NCI-H774 (cell line): Measurements from ENCODE around the gene CREBRF.
"Not testable (repeated sequence)": the region's sequence is repeated elsewhere in the genome, so short reads cannot be mapped to it uniquely, and the experiment has no call there.

ENCODE experiments used
- DNase-seq: peaks from one replicate; lab custom pipeline; 2025; lab: John Stamatoyannopoulos, UW

The CREBRF gene

DNA sequence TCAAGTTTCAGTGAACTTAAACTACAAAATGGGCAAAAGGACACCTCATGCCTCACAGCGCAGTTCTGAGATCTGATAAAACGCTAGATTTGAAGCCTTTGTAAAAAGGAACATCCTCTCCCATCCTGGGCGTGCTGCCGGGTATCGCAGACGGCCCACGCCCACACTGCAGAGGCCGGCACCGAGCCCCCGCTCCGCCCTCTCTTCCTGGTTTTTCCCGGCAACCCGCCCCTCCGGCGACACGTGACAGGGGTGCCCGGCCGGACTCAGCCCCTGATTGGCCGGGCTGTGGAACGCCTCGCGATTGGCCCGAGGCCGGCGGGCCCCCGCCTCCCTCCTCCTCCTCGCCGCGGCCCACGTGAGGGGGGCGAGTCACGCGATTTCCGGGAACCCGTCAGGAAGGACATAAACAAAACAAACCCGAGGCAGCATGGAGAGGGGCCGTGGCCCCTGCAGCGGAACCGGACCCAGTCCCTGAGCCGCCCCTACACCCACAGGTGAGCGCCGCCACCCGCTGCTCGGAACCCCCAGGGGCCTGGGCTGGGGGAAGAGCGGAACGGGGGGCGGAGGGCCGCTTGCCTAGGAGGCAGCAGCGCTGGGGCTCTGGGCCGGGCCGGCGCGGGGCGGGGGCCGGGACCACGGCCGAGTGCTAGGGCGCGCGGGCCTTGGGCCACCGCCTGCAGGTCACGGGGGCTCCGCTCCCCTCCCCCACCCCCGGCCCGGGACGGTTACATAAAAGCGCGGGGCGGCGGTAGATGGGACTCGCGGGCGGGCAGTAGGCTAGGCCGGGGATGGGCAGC, at the start of gene CREBRF:
TSS of gene CREBRF (plus strand) at position 370 of the 800 bp plus-strand sequence. CDS start 24,424 bp downstream, outside the sequence.
- peak; percentile 93 for DNase-seq

- no peak for DNase-seq
Observed at GRCh38 chr5:173010021-173010420, 46.1 kb upstream of the CREBRF start.

DNA sequence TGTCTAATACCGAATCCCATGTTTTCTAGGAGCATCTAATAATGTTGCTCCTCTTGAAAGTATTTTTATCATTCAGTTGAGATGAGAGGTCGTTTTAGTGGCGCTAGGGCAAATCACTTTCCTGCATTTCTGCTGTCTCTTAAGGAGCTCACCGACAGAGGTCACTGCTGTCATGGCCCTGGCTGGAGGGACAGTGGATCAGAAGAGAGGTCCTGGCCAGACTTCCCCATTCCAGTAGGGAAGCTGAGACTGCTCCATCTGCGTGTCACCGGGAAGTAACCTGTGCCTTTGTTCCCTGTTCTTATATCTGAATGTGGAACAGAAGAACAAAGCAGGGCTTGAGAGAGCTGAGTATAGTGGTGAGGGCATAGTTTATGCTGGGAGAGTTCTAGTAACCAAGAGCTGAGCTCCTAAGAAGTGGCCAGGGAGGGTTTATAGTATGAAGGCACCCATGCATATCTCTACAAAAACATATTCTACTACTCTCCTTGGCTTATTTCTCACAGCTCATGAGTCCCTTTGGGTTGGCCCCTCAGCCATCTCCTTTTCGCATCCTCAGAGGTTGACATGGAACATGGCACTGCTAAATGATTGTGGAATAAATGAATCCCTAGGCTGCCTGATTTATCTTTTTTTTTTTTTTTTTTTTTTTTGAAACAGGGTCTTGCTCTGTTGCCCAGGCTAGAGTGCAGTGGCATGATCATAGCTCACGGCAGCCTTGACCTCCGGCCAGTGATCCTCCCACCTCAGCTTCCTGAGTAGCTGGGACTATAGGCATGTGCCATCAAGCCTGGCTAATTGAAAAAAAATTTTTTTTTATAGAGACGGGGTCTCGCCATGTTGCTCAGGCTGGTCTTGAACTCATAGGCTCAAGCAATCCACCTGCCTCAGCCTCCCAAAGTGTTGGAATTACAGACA, 45.3 kb upstream of the CREBRF start:
- DNase-seq: no peak

- DNase-seq: no peak
Observed at GRCh38 chr5:173011566-173011965, 44.6 kb upstream of the CREBRF start.

DNA sequence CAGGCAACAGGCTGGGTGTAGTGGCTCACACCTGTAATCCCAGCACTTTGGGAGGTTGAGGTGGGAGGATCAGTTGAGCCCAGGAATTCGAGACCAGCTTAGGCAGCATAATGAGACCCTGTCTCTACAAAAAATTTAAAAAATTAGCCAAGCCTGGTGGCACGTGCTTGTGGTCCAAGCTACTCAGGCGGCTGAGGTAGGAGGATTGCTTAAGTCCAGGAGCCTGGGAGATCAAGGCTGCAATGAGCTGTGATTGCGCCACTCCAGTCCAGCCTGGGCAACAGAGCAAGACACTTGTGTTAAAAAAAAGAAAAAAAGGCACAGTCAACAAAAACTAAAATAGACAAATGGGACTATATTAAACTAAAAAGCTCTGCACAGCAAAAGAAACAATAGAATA, 43.3 kb upstream of the CREBRF start:
- DNase-seq: no peak

DNA sequence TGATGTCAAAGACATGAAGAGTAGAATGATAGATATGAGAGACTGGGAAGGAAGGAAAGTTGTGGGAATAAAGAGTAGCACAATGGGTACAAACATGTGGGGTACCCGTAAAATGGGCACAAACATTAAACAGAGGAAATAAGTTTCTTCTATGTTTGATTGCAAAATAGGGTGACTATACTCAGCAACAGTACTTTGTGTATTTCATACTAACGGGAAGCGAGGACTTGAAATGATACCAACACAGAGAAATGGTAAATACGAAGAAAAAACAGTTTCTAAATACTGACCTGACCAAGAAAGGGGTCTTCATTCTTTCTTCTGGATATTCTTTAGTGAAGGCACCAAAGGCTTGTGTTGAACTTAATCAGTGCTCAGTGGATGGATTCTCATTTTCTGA, 41.5 kb upstream of the CREBRF start:
- no peak for DNase-seq

DNA sequence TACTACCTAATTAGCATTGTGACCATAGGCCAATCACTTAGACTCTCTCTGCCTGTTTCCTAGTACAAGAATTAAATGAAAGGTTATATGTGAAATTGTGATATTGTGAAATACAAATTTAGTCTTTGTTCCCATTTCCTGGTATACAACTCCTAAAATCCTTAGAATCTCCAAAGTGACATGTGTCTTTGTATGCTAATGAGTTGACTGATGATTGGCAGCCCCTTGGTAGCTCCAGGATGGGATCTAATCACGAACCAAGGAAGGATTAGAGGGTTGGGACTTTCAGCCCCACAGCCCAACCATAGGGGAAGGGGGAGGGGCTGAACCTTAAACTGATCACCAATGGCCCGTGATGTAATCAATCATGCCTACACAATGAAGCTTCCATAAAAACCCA, 41.0 kb upstream of the CREBRF start:
- no peak for DNase-seq

- DNase-seq: no peak
Observed at GRCh38 chr5:173015598-173016455, 40.3 kb upstream of the CREBRF start.

GRCh38 chr5:173016598-173017046, 39.5 kb upstream of the CREBRF start:
- no peak for DNase-seq

- DNase-seq: not testable (repeated sequence)
Observed at GRCh38 chr5:173017087-173017486, 39.1 kb upstream of the CREBRF start.

DNA sequence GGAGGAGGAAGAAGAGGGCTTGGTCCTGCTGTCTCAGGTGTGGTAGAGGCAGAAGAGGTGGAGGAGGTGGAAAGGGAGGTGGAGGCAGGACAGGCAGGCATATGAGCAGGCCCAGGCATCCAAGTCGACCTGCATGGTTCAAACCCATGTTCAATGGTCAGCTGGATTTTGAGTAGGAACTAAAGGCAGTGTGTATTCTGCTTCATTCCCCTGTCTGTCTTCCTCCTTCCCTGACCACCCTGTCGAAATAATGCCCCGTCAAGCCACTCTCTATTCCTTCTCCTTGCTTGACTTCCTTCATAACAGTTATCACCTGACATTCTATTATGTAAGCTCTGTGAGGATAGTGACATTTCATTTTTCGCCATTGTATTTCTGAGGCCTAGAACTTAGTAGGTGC, 37.8 kb upstream of the CREBRF start:
- DNase-seq: no peak

DNA sequence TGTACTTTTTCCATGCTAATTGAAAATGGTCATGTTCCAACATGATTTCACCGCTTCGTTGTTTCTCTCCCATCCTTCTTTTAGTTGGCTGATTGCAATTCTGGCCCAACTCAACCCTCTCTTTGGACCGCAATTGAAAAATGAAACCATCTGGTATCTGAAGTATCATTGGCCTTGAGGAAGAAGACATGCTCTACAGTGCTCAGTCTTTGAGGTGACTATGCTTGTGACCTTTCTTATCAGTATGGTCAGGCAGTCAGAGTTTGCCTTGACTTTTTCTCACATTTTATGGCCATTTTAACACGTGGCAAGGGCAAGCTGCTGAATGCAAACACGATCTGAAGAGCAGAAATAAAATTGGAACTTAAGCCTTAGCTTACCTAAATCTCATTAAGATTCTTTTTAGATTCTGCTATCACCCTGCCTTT, 36.0 kb upstream of the CREBRF start:
- no peak for DNase-seq

- no peak for DNase-seq
Observed at GRCh38 chr5:173020643-173021042, 35.5 kb upstream of the CREBRF start.

- DNase-seq: no peak
Observed at GRCh38 chr5:173025651-173026050, 30.5 kb upstream of the CREBRF start.

GRCh38 chr5:173027905-173028304, 28.2 kb upstream of the CREBRF start:
- no peak for DNase-seq

GRCh38 chr5:173028811-173029327, 27.3 kb upstream of the CREBRF start:
- no peak for DNase-seq

DNA sequence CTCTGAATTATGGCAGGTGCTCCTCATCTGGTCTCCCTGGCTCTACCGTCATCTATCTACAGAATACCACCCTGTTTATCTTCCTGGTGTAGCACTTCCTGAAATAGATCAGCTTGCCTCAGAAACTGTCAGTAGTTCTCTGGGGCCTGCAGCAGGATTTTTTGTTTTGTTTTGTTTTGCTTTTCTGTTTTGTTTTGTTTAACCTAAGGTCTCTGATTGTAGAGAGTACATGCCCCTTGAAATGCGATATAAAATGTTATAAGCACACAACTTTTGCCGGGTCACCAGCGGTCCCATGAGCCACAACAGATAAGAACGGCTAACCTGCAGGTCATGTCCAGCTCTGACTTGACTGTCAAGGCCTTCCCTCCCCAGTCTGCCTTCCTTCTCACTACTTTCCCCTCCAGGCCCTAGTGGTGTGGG, 26.6 kb upstream of the CREBRF start:
- DNase-seq: no peak

DNA sequence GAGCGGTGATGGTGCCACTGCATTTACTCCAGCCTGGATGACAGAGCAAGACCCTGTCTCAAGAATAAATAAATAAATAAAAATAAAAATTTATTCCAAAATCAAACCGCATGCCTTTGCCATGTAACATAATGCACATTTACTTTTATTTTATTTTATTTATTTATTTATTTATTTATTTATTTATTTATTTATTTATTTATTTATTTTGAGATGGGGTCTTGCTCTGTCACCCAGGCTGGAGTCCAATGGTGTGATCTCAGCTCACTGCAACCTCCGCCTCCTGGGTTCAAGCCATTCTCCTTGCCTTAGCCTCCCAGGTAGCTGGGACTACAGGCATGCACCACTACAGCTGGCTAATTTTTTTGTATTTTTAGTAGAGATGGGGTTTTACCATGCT, 24.1 kb upstream of the CREBRF start:
- not testable (repeated sequence) for DNase-seq

GRCh38 chr5:173032730-173033129, 23.4 kb upstream of the CREBRF start:
- DNase-seq: no peak

- DNase-seq: no peak
Observed at GRCh38 chr5:173033923-173034322, 22.2 kb upstream of the CREBRF start.

GRCh38 chr5:173035904-173036707, 20.0 kb upstream of the CREBRF start:
- no peak for DNase-seq
